K562 (cell line): ENCODE results near the gene CDKN2AIP.

ENCODE experiments used
- HSF4 ChIP-seq: fragments of 250-450 bp; sonication (Bioruptor Pico); IDR thresholded peaks from 2 replicates; pipeline ENCODE4 v2.1.2; 2022; ENCODE audit warnings: mild to moderate bottlenecking, moderate library complexity, borderline replicate concordance
- KAT2B ChIP-seq: IDR thresholded peaks from one replicate; pipeline ENCODE4 v1.6.1; 2012; ENCODE audit warnings: low read depth, mild to moderate bottlenecking, control low read depth, inconsistent platforms, low read length, moderate library complexity
- MXD1 ChIP-seq: fragments of 250-450 bp; sonication (Bioruptor Pico); IDR thresholded peaks from 2 replicates; pipeline ENCODE4 v1.8.0; 2021; ENCODE audit warnings: borderline replicate concordance, mild to moderate bottlenecking, moderate library complexity; ENCODE audit not compliant: poor library complexity, severe bottlenecking
- RAD21 ChIP-seq, 2 experiments: fragments of 250-450 bp in 1 of 2; fragments of 450-650 bp in 1 of 2; sonication (Bioruptor Pico) in 1 of 2; formaldehyde crosslinking in 1 of 2; IDR thresholded peaks in 1 of 2; conservative IDR thresholded peaks in 1 of 2; 2 replicates each; pipeline versions ENCODE4 v1.4.0 to v1.8.0; 2020 to 2022; ENCODE audit warnings: mild to moderate bottlenecking in 2 of 2, moderate library complexity in 1 of 2
- TF ChIP-seq, protein P1 (sequence below), 3 experiments: IDR thresholded peaks in 2 of 3; conservative IDR thresholded peaks in 1 of 3; 2 replicates each; pipeline ENCODE4 v1.5.1; 2011 to 2012; ENCODE audit warnings: low read length in 3 of 3, mild to moderate bottlenecking in 3 of 3, control low read depth in 2 of 3, improper control_type of control experiment in 1 of 3, inconsistent platforms in 1 of 3, low read depth in 1 of 3, mixed read lengths in 1 of 3, moderate library complexity in 1 of 3; ENCODE audit not compliant: insufficient read depth in 2 of 3

- TF ChIP-seq HSF4 (CRISPR knock-in tag) (no peak), KAT2B (no peak), MXD1 (CRISPR knock-in tag) (no peak), RAD21 (CRISPR knock-in tag; conservative IDR thresholded peaks at IDR 0.05 in 1 of 2, IDR thresholded peaks at IDR 0.05 in 1 of 2) (no peak)
- TF ChIP-seq, protein P1, sequence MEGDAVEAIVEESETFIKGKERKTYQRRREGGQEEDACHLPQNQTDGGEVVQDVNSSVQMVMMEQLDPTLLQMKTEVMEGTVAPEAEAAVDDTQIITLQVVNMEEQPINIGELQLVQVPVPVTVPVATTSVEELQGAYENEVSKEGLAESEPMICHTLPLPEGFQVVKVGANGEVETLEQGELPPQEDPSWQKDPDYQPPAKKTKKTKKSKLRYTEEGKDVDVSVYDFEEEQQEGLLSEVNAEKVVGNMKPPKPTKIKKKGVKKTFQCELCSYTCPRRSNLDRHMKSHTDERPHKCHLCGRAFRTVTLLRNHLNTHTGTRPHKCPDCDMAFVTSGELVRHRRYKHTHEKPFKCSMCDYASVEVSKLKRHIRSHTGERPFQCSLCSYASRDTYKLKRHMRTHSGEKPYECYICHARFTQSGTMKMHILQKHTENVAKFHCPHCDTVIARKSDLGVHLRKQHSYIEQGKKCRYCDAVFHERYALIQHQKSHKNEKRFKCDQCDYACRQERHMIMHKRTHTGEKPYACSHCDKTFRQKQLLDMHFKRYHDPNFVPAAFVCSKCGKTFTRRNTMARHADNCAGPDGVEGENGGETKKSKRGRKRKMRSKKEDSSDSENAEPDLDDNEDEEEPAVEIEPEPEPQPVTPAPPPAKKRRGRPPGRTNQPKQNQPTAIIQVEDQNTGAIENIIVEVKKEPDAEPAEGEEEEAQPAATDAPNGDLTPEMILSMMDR (IDR thresholded peaks at IDR 0.05 in 2 of 3, conservative IDR thresholded peaks at IDR 0.05 in 1 of 3; ENCODE audit: insufficient read depth in 2 of 3, low read depth in 1 of 3, low read length in 3 of 3), result no peak
These were observed 627 bp downstream of the CDKN2AIP start for GRCh38 chr4:183445097-183445428.
